ENCODE data around the gene HBD.

GRCh38 chr11:5240056-5240455 is 5.8 kb upstream of the HBD start:
- TF ChIP-seq, protein P1, sequence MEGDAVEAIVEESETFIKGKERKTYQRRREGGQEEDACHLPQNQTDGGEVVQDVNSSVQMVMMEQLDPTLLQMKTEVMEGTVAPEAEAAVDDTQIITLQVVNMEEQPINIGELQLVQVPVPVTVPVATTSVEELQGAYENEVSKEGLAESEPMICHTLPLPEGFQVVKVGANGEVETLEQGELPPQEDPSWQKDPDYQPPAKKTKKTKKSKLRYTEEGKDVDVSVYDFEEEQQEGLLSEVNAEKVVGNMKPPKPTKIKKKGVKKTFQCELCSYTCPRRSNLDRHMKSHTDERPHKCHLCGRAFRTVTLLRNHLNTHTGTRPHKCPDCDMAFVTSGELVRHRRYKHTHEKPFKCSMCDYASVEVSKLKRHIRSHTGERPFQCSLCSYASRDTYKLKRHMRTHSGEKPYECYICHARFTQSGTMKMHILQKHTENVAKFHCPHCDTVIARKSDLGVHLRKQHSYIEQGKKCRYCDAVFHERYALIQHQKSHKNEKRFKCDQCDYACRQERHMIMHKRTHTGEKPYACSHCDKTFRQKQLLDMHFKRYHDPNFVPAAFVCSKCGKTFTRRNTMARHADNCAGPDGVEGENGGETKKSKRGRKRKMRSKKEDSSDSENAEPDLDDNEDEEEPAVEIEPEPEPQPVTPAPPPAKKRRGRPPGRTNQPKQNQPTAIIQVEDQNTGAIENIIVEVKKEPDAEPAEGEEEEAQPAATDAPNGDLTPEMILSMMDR (IDR thresholded peaks at IDR 0.05; ENCODE audit: extremely low read depth in 1 of 2, insufficient read depth in 1 of 2, low read depth in 1 of 2, low read length in 2 of 2) = no peak
- TF ChIP-seq EZH2 (IDR thresholded peaks at IDR 0.05; ENCODE audit: borderline replicate concordance, low read depth, low read length, severe bottlenecking) (no peak), GATA2 (IDR thresholded peaks at IDR 0.05; ENCODE audit: insufficient read depth, insufficient read length, low read depth, low read length) (no peak)
- TF ChIP-seq, protein P2, sequence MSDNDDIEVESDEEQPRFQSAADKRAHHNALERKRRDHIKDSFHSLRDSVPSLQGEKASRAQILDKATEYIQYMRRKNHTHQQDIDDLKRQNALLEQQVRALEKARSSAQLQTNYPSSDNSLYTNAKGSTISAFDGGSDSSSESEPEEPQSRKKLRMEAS (IDR thresholded peaks at IDR 0.05; ENCODE audit: insufficient read depth, insufficient read length) = no peak

Measured in endothelial cell of umbilical vein (primary cell).